ENCODE data around the gene KRTAP24-1.

KRTAP24-1 gene

GRCh38 chr21:30234050-30234449 is 48.7 kb downstream of the KRTAP24-1 start:
- DNase-seq: no peak

- DNase-seq: no peak
These were observed 49.3 kb downstream of the KRTAP24-1 start for GRCh38 chr21:30233228-30234020.

GRCh38 chr21:30232011-30232410 is 50.7 kb downstream of the KRTAP24-1 start:
- no peak for DNase-seq
